DMS153 treated with DMSO at 0.1 percent for 48 hours (cell line): ENCODE results near the gene KRT36.

Experiments used
- DNase-seq: peaks from one replicate; lab custom pipeline; 2025; ENCODE audit not compliant: unreplicated experiment; lab: John Stamatoyannopoulos, UW

The KRT36 gene

DNA sequence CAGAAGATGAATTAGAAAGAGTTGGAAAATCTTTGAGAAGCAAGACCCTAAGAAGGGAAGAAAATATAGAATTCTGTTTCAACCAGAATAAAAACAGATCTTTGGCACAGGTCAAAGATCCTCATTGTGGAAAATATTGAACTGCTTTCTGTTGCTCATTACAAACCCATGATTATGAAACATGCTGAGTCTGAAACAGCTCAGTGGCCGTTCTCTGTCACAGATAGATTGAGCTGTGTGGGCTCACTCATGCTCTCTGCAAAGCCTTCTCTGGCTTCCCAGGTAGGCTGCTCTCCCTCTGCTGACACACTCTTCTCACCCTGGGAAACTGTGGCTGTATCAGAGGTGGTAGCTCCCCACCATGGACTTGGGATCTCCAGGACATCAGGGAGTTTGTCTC is 45.5 kb downstream of the KRT36 start:
- DNase-seq, result no peak

DNA sequence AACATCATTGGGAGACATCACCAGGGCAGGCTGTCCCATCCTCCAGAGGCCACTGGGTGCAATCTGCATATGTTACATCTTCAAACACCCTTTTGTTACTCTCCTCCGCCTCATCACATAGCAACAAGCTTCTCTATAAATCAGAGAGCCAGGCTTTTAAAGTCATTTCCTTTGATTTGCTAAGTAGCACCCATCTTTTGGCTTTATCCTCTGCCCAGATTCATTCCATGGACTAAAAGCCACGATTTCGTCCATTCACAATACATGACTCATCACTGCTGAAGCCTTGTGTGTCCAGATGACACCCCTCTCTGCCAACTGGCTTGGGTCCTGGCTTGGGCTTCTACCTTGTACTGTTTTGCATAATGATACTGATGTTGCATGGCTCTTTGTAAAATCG is 47.0 kb downstream of the KRT36 start:
- DNase-seq, result no peak

DNA sequence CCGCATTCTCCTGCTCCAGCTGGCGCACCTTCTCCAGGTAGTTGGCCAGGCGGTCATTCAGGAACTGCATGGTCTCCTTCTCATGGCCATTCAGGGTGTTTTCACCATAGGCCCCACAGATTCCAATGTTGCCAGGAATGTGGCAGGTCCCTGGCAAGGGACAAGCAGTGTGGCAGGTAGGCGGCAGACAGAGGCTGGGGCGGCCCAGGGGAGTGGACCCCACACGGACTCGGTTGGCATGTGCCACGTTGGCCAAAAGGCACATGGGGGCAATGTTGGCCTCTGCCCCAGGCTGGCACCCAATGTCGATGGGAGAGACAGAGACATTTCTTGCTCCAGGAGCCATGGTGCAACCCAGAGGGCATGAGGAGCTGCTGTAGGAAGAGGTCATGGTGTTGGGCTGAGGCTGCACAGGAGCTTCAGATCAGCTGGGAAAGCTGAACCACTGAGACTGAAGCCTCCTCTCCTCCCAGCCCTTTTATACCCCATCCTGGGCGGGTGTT is 49.1 kb downstream of the KRT36 start, which contains the start of gene KRT38:
Gene KRT38, minus strand, starts transcription at position 453 of the 503 bp plus-strand sequence. Its CDS starts 62 bp downstream, at position 391.
- no peak for DNase-seq

DNA sequence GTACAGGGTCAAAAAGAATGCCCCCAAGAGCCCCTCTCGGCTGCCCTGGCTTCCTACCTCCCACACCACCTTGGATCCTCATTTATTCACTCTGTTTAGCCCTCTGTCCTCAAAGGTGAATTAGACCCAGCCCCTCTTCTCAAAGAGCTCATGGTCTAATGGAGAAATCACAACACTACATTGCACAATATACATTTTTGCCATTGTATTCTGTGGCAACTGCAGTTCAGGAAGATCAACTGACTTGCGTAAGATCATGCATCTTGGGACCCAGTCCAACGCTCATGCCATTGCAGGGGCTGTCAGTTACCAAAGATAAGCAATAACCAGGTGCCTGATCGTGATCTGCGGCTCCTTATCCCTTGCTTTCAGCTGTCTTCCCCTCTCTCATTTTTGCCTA is 50.3 kb downstream of the KRT36 start:
- DNase-seq, result no peak

DNA sequence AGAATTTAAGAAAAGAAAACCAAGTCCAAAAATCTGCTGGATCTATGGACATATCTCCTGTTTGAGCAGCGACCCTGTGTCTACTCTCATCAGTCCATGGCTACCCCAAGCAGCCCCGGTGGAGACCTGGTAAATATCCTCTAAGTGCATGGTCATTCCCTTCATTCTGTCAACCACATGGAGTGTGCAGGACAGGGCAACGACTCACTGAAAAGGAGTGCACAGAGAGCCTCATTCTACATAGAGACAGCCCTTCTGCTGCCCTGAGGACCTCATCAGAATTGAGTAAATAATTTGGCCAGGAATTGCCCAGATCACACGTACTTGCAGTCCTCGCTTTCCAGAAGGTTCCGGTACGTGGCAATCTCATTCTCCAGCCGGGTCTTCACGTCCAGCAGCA is 51.9 kb downstream of the KRT36 start:
- no peak for DNase-seq

DNA sequence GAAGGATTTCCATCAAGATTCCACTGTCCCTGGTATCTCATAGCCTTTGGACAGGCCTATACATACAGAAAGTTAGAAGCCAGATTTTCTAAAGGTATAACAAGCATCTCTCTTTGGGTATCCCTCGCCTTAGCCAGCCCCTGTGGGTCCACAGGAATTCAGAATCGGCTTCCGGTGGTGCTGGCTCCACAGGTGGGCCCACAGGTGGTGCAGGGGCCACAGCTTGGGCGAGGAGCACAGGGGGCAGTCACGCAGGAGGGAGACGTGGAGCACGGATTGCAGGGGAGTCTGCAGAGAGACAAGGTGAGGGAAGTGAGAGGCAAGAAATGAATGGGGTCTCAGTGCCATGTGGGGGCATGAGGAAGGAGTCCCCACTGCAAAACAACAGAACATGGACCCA is 52.5 kb downstream of the KRT36 start:
- no peak for DNase-seq
